HG03064 (cell line): Measurements from ENCODE around the gene DNAJC30.
"Not testable (repeated sequence)": the region's sequence is repeated elsewhere in the genome, so short reads cannot be mapped to it uniquely, and the experiment has no call there.

ENCODE experiments used
- ATAC-seq: cut with Tn5 transposase; IDR thresholded peaks from one replicate; pipeline ENCODE4 v1.9.1; 2021; ENCODE audit warnings: low read depth; ENCODE audit not compliant: unreplicated experiment

The DNAJC30 gene

DNA sequence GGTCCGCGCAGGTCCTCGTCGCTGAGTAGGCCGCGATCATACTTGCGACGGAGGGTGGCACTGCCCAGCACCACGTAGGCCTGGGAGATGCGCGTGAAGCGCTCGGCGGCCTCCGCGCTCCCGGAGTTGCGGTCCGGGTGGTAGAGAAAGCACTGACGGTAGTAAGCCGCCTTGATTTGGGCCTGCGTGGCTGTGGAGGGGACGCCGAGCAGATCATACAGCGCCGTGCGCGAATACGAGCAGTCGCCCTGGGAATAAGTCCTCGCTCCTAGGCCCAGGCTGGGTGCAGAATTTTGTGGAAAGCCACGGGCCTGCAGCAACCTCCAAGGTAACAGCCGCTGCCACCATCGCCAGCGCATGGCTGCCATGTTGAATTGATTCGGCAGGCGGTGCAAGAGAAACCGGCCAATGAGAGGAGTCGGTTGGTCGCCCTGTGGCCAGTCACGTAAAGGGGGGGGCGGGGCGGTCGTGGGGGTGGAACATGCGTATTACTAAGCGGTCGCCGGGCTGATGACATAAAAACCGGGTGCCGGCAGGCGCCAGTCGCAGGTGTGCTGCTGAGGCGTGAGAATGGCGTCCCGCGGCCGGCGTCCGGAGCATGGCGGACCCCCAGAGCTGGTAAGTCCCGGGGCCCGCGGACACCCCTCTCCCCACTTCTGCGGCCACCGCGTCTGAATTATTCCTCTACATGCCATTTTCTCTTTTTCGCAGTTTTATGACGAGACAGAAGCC, at the start of gene DNAJC30, which contains the start of gene BUD23:
DNAJC30 (minus strand) TSS at position 398 of the 732 bp plus-strand sequence; CDS start at position 368, 30 bp downstream.
BUD23 (plus strand) TSS at position 542 of the 732 bp plus-strand sequence; CDS start at position 571, 29 bp downstream.
- ATAC-seq: peak; percentile 90

DNA sequence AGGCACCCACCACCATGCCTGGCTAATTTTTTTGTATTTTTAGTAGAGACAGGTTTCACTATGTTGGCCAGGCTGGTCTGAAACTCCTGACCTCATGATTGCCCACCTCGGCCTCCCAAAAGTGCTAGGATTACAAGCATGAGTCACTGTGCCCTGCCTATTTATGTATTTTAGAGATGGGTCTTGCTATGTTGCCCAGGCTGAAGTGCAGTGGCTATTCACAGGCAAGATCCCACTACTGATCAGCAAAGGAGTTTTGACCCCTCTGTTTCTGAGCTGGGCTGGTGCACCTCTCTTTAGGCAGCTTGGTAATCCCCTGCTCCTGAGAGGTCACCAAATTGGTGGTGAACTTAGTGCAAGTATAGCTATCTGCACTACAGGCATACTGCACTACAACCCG, 49.1 kb upstream of the DNAJC30 start:
- no peak for ATAC-seq

- ATAC-seq: no peak
Measured at GRCh38 chr7:73730485-73730884, 47.2 kb upstream of the DNAJC30 start.

- no peak for ATAC-seq
Measured at GRCh38 chr7:73728551-73728950, 45.3 kb upstream of the DNAJC30 start.

GRCh38 chr7:73727952-73728351, 44.7 kb upstream of the DNAJC30 start:
- no peak for ATAC-seq

GRCh38 chr7:73726083-73726466, 42.8 kb upstream of the DNAJC30 start:
- peak; percentile 35 for ATAC-seq

DNA sequence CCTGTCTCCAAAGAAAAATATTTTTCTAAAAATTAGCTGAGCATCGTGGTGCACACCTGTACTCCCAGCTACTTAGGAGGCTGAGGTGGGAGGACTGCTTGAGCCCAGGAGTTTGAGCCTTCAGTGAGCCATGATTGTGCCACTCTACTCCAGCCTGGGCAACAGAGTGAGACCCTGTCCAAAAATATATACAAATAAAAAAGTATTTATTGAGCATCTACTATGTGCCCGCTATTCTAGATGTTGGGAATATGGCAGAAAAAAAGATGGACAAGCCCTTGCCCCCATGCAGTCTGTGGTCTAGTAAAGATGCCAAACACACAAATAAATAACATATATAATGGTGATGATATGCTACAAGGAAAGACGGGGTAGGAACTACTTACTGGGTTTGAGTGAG, 40.6 kb upstream of the DNAJC30 start:
- ATAC-seq: no peak

- ATAC-seq: no peak
Measured at GRCh38 chr7:73722785-73723184, 39.5 kb upstream of the DNAJC30 start.

DNA sequence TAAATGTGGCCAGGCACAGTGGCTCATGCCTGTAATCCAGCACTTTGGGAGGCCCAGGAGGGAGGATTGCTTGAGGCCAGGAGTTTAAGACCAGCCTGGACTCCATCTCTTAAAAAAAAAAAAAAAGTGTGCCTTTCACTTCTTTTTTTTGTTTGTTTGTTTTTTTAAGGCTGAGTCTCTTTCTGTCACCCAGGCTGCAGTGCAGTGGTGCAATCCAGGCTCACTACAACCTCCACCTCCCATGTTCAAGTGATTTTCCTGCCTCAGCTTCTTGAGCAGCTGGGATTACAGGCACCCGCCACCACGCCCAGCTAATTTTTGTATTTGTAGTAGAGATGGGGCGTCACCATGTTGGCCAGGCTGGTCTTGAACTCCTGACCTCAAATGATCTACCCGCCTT, 38.9 kb upstream of the DNAJC30 start:
- not testable (repeated sequence) for ATAC-seq

DNA sequence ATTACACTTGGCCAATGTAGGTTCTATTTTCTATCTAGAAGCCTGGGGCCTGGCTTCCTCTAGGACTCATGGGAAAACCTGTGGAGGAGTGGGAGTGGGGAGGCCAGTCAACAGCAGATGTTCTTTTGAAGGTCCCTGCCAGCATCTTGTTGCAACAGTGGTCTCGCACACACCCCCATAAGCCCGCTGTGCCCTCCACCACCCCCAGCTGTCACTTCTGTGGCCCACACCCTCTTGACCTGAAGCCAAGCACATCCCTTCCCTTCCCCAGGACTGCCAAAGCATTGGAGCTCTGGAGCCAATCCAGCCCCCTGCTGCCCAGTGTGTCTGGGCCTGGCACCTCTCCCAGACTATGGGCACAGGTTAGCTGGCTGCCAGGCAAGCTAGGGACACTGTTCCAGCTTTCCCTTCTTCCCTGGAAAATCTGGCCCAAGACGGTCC, 38.1 kb upstream of the DNAJC30 start:
- ATAC-seq: no peak

DNA sequence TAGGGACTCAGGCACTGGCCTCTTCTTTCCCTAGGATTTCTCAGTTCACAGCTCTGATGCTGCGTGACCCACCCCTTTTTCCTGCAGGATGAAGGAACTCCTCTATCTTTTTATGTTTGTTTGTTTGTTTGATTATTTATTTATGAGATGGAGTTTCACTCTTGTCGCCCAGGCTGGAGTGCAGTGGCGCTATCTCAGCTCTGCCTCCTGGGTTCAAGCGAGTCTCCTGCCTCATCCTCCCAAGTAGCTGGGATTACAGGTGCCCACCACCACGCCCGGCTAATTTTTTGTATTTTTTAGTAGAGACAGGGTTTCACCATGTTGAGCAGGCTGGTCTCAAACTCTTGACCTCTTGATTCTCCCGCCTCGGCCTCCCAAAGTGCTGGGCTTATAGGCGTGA, 37.2 kb upstream of the DNAJC30 start:
- ATAC-seq: not testable (repeated sequence)

GRCh38 chr7:73719806-73720169, 36.5 kb upstream of the DNAJC30 start:
- no peak for ATAC-seq

- ATAC-seq: no peak
Measured at GRCh38 chr7:73718905-73719805, 35.9 kb upstream of the DNAJC30 start, which contains the start of gene STX1A. Gene STX1A (minus strand): TSS chr7:73719669. CDS start chr7:73719631, 38 bp downstream.

GRCh38 chr7:73718438-73718881, 35.2 kb upstream of the DNAJC30 start:
- ATAC-seq: no peak

DNA sequence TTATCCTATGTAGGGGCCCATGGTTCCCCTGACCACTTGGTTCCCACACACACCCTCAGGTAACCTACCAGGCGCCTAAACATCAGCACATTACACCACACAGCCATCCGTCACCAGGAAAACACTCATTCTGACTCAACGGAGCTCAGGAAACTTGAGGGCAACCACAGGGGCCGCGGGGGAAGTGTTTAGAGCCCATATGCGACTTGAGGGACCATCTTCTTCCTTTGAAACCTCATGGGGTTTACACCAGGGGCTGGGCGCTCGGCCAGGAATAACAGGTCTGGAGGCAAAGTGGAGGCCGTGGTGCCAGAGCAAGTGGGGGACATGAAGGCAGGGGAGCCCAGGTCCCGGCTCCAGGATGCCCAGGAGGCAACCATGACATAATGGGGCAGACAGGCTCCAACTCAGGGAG, 34.7 kb upstream of the DNAJC30 start:
- no peak for ATAC-seq

DNA sequence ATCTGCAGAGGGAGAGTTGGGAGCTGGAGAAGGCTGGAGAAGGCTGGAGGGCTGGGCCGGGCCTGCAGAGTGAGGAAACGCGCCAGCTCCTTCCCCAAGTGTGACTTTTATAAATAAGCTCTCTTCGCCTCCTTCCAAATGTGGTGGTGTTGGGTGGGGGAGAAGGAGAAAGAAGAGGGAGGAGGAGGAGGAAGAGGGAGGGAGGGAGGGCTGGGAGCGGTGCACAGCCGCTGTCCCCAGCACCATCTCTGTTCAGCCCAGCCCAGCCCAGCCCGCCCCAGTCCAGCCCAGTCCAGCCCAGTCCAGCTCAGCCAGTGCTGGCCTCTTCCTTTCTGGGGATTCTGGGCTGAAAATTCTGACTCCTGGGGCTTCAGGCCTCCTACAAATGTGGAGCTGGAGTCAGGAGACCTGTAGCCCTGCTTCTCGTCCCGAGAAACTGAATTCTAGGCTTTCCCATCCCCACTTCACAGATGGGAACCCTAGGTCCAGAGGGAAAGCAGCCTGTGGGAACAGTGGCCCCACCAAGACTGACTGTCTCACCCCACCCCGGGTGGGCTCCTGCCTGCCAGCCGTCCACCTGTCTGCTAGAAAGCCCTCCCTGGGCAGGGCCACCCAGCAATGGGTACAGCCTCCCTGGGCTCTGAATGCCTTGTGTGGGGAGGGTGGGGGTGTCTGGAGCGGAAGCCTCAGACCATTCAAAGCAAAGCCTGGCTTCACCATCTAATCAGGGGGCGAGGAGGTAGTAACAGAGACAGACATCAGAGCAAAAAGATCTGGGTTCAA, 34.0 kb upstream of the DNAJC30 start:
- no peak for ATAC-seq

GRCh38 chr7:73716318-73716890, 33.2 kb upstream of the DNAJC30 start:
- no peak for ATAC-seq

- ATAC-seq: no peak
Measured at GRCh38 chr7:73715648-73716317, 32.5 kb upstream of the DNAJC30 start.

DNA sequence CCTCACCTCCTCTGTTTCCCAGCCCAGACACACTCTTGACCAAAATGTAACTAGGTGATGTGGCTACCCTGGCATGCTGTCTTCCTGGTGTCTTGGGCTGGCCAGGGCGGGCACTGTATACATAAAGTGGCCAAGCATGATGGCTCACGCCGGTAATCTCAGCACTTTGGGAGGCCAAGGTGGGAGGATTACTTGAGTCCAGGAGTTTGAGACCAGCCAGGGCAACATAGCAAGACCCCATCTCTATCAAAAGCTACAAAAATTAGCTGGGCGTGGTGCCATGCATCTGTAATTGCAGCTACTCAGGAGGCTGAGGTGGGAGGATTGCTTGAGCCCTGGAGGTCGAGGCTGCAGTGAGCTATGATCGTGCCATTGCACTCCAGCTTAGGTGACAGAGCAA, 30.1 kb upstream of the DNAJC30 start:
- ATAC-seq: not testable (repeated sequence)

- ATAC-seq: no peak
Measured at GRCh38 chr7:73712773-73713172, 29.5 kb upstream of the DNAJC30 start.
